Body of pancreas (tissue), 4 donors: ENCODE results near the gene PIGA. TPM values are rescaled to one million over a fixed set of nuclear protein-coding genes. Genes with fewer than 3 reads are reported as not detected.
"Not testable (repeated sequence)": the region's sequence is repeated elsewhere in the genome, so short reads cannot be mapped to it uniquely, and the experiment has no call there.

Experiments used
- ATAC-seq: fragments of 150-250 bp; one replicate; pipeline ENCODE4 v1.9.1; 2016
- DNase-seq, 4 donors: peaks; one replicate each; pipeline ENCODE4 v3.0.0-alpha.2; 2019
- H3K27ac ChIP-seq, 4 donors: fragments of 200-600 bp; sonication (generic); 1 replicate in 3 of 4; 2 replicates in 1 of 4; pipeline versions ENCODE4 v1.5.1 to v1.6.1; 2016 to 2019; ENCODE audit warnings: mild to moderate bottlenecking in 1 of 4, mixed read lengths in 1 of 4, moderate library complexity in 1 of 4
- H3K27me3 ChIP-seq, 2 donors: fragments of 200-600 bp; sonication (generic); one replicate each; pipeline ENCODE4 v1.6.0; 2016; ENCODE audit warnings: mild to moderate bottlenecking in 1 of 2
- H3K36me3 ChIP-seq, 2 donors: fragments of 200-600 bp; sonication (generic); replicated peaks in 1 of 2; 2 replicates each; pipeline ENCODE4 v1.5.1; 2016; ENCODE audit warnings: low read depth in 2 of 2; ENCODE audit not compliant: insufficient read depth in 1 of 2
- H3K4me1 ChIP-seq: fragments of 200-600 bp; sonication (generic); one replicate; pipeline ENCODE4 v1.6.0; 2016
- H3K4me3 ChIP-seq, 2 donors: fragments of 200-600 bp; sonication (generic); 1 replicate in 1 of 2; 2 replicates in 1 of 2; pipeline ENCODE4 v1.5.1; 2016 to 2019
- H3K9me3 ChIP-seq, 3 donors: fragments of 200-600 bp; sonication (generic); 1 replicate in 2 of 3; 2 replicates in 1 of 3; pipeline ENCODE4 v1.5.1; 2016
- POLR2A ChIP-seq, 3 donors: fragments of 450-650 bp; IDR thresholded peaks; one replicate each; pipeline ENCODE4 v1.6.1; 2016; ENCODE audit warnings: antibody characterized with exemption in 3 of 3, mild to moderate bottlenecking in 2 of 3
- WGBS, 2 donors: methylation state at CpG; one replicate each; pipeline ENCODE4 v1.1.5; 2017; 5-methylcytosine and 5-hydroxymethylcytosine counted together
- intact Hi-C: fragments of 100-400 bp; cut with DNase I; formaldehyde crosslinking; loops from one replicate; pipeline ENCODE4 v1.15.1; 2023
- total RNA-seq, 2 donors: library from RNA; depleted of rRNA; stranded (reverse); fragments of >200 nt; gene quantifications; one replicate each; pipeline ENCODE4 v1.1.0, GENCODE V29; 2016
- TF ChIP-seq, protein P1 (sequence below), 7 experiments: fragments of 450-650 bp in 4 of 7; fragments of 200-600 bp in 3 of 7; sonication (generic) in 3 of 7; IDR thresholded peaks; one replicate each; pipeline ENCODE4 v1.5.1; 2016 to 2019; ENCODE audit warnings: antibody characterized with exemption in 7 of 7

PIGA gene
- total RNA-seq, 2 donors from 2014 or later, result 9.3 to 24.7 TPM

DNA sequence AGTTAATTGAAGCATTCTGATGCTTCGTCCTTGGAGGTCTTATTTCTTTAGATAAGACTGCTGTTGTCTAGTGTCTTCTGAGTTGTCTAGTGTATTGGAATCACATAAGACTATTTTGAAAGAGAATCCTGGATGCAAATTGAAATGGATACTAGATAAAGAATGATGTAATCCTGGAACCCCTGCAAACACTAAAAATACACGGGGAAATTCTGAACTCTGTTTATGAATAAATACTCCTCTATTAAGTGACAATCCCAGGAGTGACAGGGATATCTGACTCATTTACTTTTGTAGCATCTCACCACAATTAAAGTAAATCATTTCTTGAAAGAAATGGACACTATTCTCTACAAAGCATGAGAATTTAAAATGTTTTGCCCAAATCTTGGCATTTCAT, 20.9 kb downstream of the PIGA start:
- Histone ChIP-seq H3K27me3 (no peaks in the 10 kb centered on the region), H3K27ac (no peak overlapping the region), H3K4me3 (no peak overlapping the region), H3K9me3 (no peaks in the 10 kb centered on the region), H3K36me3 (no peaks in the 10 kb centered on the region), H3K4me1 (peaks cover 4% of the 10 kb centered on the region)
- TF ChIP-seq, protein P1, sequence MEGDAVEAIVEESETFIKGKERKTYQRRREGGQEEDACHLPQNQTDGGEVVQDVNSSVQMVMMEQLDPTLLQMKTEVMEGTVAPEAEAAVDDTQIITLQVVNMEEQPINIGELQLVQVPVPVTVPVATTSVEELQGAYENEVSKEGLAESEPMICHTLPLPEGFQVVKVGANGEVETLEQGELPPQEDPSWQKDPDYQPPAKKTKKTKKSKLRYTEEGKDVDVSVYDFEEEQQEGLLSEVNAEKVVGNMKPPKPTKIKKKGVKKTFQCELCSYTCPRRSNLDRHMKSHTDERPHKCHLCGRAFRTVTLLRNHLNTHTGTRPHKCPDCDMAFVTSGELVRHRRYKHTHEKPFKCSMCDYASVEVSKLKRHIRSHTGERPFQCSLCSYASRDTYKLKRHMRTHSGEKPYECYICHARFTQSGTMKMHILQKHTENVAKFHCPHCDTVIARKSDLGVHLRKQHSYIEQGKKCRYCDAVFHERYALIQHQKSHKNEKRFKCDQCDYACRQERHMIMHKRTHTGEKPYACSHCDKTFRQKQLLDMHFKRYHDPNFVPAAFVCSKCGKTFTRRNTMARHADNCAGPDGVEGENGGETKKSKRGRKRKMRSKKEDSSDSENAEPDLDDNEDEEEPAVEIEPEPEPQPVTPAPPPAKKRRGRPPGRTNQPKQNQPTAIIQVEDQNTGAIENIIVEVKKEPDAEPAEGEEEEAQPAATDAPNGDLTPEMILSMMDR (IDR thresholded peaks at IDR 0.05), result no peak
- TF ChIP-seq POLR2A (IDR thresholded peaks at IDR 0.05), result no peak
- ATAC-seq, result no peak
- intact Hi-C loops, result no loop called here
- 39 to 49% methylated on average over 2 of the region's 2 CpGs for WGBS, 2 donors
- DNase-seq, result no peak

DNA sequence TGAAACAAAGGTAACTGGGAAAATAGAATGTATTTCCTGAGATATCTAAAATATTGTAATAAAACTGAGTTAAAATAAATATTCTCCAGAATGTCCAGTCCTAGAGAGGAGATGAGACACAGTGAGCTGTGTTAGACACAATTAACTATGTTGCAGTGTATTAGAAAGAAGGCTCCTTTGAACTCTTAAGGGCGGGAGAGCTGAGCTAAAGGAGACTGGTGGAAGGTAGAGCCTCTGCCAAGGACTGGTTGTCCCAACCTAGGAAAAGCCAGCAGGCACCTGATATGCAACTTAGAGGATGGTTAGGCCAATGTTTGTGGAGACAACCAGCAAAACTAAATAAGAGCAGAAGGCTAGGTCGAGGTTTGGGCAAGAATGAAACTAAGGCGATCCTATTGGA, 24.2 kb downstream of the PIGA start:
- no peaks in the 10 kb centered on the region for H3K36me3 ChIP-seq
- 77 to 81% methylated on average over 3 of the region's 3 CpGs for WGBS, 2 donors
- no peaks in the 10 kb centered on the region for H3K9me3 ChIP-seq
- DNase-seq (peak in 1 of 4 donors; percentile 19), ATAC-seq (no peak)
- TF ChIP-seq, protein P1 (IDR thresholded peaks at IDR 0.05), result no peak
- no peak for TF ChIP-seq POLR2A (IDR thresholded peaks at IDR 0.05)
- no peaks in the 10 kb centered on the region for H3K27me3 ChIP-seq
- intact Hi-C loops, result no loop called here
- H3K4me3 ChIP-seq, result no peak overlapping the region
- peak overlapping the region in 1 of 4 donors; percentile 65 for H3K27ac ChIP-seq
- H3K4me1 ChIP-seq, result peaks cover 4% of the 10 kb centered on the region

DNA sequence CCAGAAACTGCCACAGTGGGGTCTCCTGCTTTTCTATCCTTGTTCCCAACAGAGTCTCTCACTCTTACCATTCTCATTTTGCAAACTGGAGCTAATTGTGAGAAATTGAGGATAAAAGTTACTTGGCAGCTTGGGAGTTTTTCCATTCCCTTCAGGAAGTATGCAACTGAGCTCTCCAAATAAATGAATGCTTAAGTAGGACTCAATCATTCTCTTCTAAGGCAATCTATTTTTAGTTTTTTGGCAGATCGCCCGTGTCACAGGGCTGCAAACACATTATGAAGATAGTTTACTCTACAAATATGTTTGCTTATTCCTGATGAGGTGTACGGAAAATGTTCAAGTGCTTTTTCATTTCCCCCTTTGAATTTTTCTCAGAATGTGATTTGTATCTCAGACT, 25.2 kb downstream of the PIGA start:
- DNase-seq, result peak; percentile 45 to 73 (median 68)
- WGBS, 2 donors, result 0 to 10% methylated on average over 3 of the region's 3 CpGs
- no peak for TF ChIP-seq POLR2A (IDR thresholded peaks at IDR 0.05)
- TF ChIP-seq, protein P1 (IDR thresholded peaks at IDR 0.05), result no peak
- H3K27me3 ChIP-seq, result no peaks in the 10 kb centered on the region
- peak overlapping the region; percentile 15 to 65 (median 58) for H3K27ac ChIP-seq
- H3K36me3 ChIP-seq, result no peaks in the 10 kb centered on the region
- H3K4me3 ChIP-seq, result no peak overlapping the region
- no peaks in the 10 kb centered on the region for H3K9me3 ChIP-seq
- intact Hi-C loops, result no loop called here
- peak; percentile 82 for ATAC-seq
- H3K4me1 ChIP-seq, result peaks cover 4% of the 10 kb centered on the region

GRCh38 chrX:15305899-15306298, 29.4 kb downstream of the PIGA start:
- intact Hi-C loops, ATAC-seq: not testable (repeated sequence)

GRCh38 chrX:15301924-15302323, 33.4 kb downstream of the PIGA start:
- 0 to 32% methylated on average over 3 to 4 of the region's 4 CpGs for WGBS, 2 donors
- no peaks in the 10 kb centered on the region for H3K36me3 ChIP-seq
- intact Hi-C loops, result no loop called here
- DNase-seq (peak; percentile 70 to 88 (median 82)), ATAC-seq (peak; percentile 85)
- peak overlapping the region; percentile 46 to 83 (median 64) for H3K27ac ChIP-seq
- H3K9me3 ChIP-seq, result no peaks in the 10 kb centered on the region
- peaks cover 33% of the 10 kb centered on the region for H3K4me1 ChIP-seq
- H3K27me3 ChIP-seq, result no peaks in the 10 kb centered on the region
- no peak overlapping the region for H3K4me3 ChIP-seq
- peak; percentile 29 to 47 (median 42) for TF ChIP-seq POLR2A (IDR thresholded peaks at IDR 0.05)
- TF ChIP-seq, protein P1 (IDR thresholded peaks at IDR 0.05), result no peak

More at GRCh38 chrX:15305899-15306298, 29.4 kb downstream of the PIGA start:
- DNase-seq, H3K9me3 ChIP-seq, H3K4me3 ChIP-seq, H3K27me3 ChIP-seq, H3K36me3 ChIP-seq, H3K27ac ChIP-seq: not testable (repeated sequence)
- H3K4me1 ChIP-seq, result peaks cover 16% of the 10 kb centered on the region
- WGBS, 2 donors, result 82 to 98% methylated on average over 3 of the region's 3 CpGs
